HL-60 (cell line): ENCODE data around the gene MAPK12.

Experiments
- DNase-seq, 2 experiments: peaks; one replicate each; pipeline ENCODE4 v3.0.0-alpha.2; 2010 to 2020; ENCODE audit warnings: low read depth in 1 of 2, low spot score in 1 of 2
- H3K27ac ChIP-seq: fragments of 250-450 bp; sonication (Bioruptor Pico); replicated peaks from 2 replicates; pipeline ENCODE4 v1.5.1; 2020; ENCODE audit warnings: mild to moderate bottlenecking, moderate library complexity
- H3K27me3 ChIP-seq: fragments of 250-450 bp; sonication (Bioruptor Pico); 2 replicates; pipeline ENCODE4 v1.5.1; 2021; ENCODE audit warnings: mild to moderate bottlenecking, moderate library complexity; ENCODE audit not compliant: insufficient read depth, poor library complexity, severe bottlenecking
- H3K4me3 ChIP-seq: replicated peaks from 2 replicates; pipeline ENCODE4 v1.5.1; 2011; ENCODE audit warnings: mild to moderate bottlenecking, control low read depth, low read length; ENCODE audit not compliant: insufficient read depth
- GABPA ChIP-seq: IDR thresholded peaks from 2 replicates; pipeline ENCODE4 v1.6.1; 2012; ENCODE audit warnings: low read depth
- POLR2AphosphoS5 ChIP-seq: IDR thresholded peaks from 2 replicates; pipeline ENCODE4 v1.6.1; 2012; ENCODE audit warnings: low read depth
- SPI1 ChIP-seq: IDR thresholded peaks from 2 replicates; pipeline ENCODE4 v1.6.1; 2012; ENCODE audit warnings: low read depth, mild to moderate bottlenecking, borderline replicate concordance
- TF ChIP-seq, protein P1 (sequence below): IDR thresholded peaks from one replicate; pipeline ENCODE4 v1.5.1; 2011; ENCODE audit warnings: low read length, control low read depth, inconsistent platforms; ENCODE audit not compliant: insufficient read depth
- TF ChIP-seq, protein P2 (sequence below): IDR thresholded peaks from 2 replicates; pipeline ENCODE4 v1.6.1; 2012; ENCODE audit warnings: low read depth; ENCODE audit not compliant: insufficient replicate concordance

The MAPK12 gene

DNA sequence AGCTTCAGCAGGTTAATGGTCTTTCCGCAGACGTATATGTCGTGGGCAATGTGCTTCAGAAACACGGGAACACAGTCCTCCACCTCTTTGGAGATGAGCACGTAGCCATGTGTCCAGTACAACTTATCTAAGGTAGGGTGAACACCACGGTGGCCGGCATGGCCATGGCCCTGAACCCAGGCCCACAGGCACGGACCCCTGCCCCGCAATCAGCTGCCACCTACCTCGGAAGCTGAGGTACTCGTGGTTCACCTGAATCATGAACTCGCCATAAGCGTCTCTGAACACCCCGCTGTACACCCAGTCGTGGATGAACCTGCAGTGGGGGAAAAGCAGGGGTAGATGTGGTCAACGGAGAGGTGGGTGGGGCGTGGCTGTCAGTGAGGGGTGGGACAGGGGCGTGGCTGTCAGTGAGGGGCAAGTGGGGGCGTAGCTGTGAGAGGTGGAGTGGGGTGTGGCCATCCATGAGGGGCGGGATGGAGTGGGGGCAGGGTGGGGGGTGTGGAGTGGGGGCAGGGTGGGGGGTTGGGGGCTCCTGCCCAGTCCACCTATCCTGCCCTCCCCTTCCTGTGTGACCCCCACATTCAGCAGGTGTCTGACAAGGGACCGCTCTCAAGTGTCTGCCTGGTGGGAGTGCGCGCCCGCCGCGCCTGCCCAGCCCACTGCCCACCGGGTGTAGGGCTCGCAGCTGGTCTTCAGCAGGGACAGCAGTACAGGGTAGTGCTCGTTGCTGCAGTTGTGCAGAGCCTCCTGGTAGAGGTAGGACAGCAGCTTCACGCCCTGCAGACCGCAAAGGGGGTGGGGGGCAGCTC is 35.2 kb downstream of the MAPK12 start:
- H3K27me3 ChIP-seq = no peaks in the 10 kb centered on the region
- no peak overlapping the region for H3K27ac ChIP-seq
- no peak for DNase-seq
- no peak overlapping the region for H3K4me3 ChIP-seq
- TF ChIP-seq, protein P1, sequence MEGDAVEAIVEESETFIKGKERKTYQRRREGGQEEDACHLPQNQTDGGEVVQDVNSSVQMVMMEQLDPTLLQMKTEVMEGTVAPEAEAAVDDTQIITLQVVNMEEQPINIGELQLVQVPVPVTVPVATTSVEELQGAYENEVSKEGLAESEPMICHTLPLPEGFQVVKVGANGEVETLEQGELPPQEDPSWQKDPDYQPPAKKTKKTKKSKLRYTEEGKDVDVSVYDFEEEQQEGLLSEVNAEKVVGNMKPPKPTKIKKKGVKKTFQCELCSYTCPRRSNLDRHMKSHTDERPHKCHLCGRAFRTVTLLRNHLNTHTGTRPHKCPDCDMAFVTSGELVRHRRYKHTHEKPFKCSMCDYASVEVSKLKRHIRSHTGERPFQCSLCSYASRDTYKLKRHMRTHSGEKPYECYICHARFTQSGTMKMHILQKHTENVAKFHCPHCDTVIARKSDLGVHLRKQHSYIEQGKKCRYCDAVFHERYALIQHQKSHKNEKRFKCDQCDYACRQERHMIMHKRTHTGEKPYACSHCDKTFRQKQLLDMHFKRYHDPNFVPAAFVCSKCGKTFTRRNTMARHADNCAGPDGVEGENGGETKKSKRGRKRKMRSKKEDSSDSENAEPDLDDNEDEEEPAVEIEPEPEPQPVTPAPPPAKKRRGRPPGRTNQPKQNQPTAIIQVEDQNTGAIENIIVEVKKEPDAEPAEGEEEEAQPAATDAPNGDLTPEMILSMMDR = no peak
- TF ChIP-seq POLR2AphosphoS5 = no peak

DNA sequence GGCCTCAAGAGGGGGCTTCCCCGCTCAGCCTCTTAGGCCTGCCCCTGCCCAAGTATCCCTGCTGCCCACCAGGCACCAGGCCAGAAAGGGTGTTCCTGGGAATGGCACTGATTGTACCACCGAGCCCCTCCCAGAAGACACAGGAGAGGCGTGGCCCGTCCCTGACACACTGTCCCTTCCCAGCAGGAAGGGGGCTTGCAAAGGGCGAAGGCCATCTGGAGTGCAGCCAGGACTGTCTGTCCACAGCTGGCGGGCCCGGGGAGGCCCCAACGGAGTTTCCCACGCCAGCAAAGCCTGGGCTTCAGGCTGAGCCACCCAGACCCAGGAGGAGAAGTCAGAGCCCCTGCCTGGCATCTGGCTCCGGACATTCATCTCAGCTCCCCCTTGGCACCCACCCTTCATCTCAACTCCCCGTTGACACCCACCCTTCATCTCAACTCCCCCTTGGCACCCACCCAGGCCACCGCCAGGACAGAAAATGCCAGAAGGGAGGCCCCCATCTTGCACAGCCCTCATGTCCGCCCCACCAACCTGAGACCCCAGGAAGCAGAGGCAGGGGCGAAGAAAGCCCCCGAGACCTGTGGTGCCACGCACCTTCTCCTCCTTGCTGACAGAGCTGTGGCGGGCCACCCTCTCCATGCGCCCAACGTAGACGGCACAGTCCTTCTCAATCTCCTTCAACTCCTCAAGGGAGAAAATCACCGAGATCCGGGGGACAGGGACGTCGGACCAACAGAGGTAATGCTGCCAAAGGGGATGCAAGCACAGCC is 36.1 kb downstream of the MAPK12 start:
- Histone ChIP-seq H3K4me3 (no peak overlapping the region), H3K27ac (no peak overlapping the region), H3K27me3 (no peaks in the 10 kb centered on the region)
- TF ChIP-seq SPI1 (no peak), GABPA (no peak), POLR2AphosphoS5 (no peak)
- TF ChIP-seq, protein P1 = no peak
- TF ChIP-seq, protein P2, sequence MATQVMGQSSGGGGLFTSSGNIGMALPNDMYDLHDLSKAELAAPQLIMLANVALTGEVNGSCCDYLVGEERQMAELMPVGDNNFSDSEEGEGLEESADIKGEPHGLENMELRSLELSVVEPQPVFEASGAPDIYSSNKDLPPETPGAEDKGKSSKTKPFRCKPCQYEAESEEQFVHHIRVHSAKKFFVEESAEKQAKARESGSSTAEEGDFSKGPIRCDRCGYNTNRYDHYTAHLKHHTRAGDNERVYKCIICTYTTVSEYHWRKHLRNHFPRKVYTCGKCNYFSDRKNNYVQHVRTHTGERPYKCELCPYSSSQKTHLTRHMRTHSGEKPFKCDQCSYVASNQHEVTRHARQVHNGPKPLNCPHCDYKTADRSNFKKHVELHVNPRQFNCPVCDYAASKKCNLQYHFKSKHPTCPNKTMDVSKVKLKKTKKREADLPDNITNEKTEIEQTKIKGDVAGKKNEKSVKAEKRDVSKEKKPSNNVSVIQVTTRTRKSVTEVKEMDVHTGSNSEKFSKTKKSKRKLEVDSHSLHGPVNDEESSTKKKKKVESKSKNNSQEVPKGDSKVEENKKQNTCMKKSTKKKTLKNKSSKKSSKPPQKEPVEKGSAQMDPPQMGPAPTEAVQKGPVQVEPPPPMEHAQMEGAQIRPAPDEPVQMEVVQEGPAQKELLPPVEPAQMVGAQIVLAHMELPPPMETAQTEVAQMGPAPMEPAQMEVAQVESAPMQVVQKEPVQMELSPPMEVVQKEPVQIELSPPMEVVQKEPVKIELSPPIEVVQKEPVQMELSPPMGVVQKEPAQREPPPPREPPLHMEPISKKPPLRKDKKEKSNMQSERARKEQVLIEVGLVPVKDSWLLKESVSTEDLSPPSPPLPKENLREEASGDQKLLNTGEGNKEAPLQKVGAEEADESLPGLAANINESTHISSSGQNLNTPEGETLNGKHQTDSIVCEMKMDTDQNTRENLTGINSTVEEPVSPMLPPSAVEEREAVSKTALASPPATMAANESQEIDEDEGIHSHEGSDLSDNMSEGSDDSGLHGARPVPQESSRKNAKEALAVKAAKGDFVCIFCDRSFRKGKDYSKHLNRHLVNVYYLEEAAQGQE = no peak
- no peak for DNase-seq

DNA sequence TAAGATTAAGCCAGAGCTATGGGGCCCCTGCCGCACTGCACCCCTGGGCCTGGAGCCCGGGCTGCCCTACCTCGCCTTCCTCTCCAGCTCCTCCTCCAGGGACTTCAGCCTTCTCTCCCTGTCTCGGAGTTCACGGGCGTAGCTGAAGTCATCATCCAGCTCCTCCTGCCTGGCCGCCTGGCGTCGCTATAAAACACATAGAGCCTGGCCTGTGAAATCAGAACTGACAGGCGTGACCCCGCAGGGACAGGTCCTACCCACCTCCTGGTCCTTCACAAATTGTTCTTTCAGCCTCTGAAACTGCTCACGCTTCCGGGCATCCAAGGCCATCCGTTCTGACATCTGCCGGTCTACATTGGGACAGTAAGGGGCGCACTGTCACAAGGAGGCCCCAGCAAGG is 37.4 kb downstream of the MAPK12 start:
- Histone ChIP-seq H3K4me3 (no peak overlapping the region), H3K27ac (no peak overlapping the region), H3K27me3 (no peaks in the 10 kb centered on the region)
- TF ChIP-seq, protein P1 = no peak
- TF ChIP-seq GABPA (no peak), POLR2AphosphoS5 (no peak)
- DNase-seq = no peak

DNA sequence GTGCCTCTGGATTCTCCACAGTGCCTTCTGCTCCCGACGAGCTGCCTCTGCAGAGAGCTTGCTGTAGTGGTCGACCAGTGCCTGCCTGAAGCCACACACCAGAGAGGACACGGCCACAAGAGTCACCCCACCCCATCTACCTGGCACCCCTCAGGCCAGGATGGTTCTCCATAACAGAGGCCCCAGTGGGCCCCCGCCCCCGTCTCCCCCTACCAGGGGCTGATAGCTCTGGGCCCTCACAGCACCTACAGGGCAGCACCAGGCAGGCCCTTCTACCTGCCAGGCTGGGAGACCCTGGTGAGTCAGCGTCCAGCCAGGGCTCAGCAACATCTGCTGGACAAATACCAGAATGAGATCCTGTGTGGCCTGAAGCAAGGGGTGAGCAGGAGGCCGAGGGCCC is 39.0 kb downstream of the MAPK12 start:
- no peak overlapping the region for H3K4me3 ChIP-seq
- TF ChIP-seq POLR2AphosphoS5 (no peak), GABPA (no peak), SPI1 (no peak)
- TF ChIP-seq, protein P1 = no peak
- TF ChIP-seq, protein P2 = no peak
- no peaks in the 10 kb centered on the region for H3K27me3 ChIP-seq
- no peak for DNase-seq
- no peak overlapping the region for H3K27ac ChIP-seq
